Stimulated activated naive CD8-positive, alpha-beta T cell treated with anti-CD3 and anti-CD28 coated beads, Interleukin-15, Interleukin-2, amounts not matched to agents 100 ng/mL and 50 ng/mL, for 24 hours (primary cell): ENCODE results near the gene AHI1.
A peak's percentile ranks its signal among the peaks of the same experiment; 100 is the strongest.

ENCODE experiments used
- H3K27ac Mint-ChIP-seq: one replicate; pipeline ENCODE4 v1.8.0; 2021; ENCODE audit warnings: mild to moderate bottlenecking, mixed read lengths
- H3K27me3 Mint-ChIP-seq: one replicate; pipeline ENCODE4 v1.8.0; 2021; ENCODE audit warnings: mixed read lengths
- H3K36me3 Mint-ChIP-seq: one replicate; pipeline ENCODE4 v1.8.0; 2021; ENCODE audit warnings: low read depth, mixed read lengths
- H3K4me1 Mint-ChIP-seq: one replicate; pipeline ENCODE4 v1.8.0; 2021; ENCODE audit warnings: low read depth, mixed read lengths
- H3K4me3 Mint-ChIP-seq: one replicate; pipeline ENCODE4 v1.8.0; 2021; ENCODE audit warnings: mild to moderate bottlenecking, mixed read lengths
- H3K9me3 Mint-ChIP-seq: one replicate; pipeline ENCODE4 v1.8.0; 2021; ENCODE audit warnings: mixed read lengths

AHI1 gene

GRCh38 chr6:135522965-135523692 lies 25.6 kb upstream of the AHI1 start:
- H3K9me3 Mint-ChIP-seq, result peaks cover 4% of the 10 kb centered on the region
- no peak overlapping the region for H3K4me3 Mint-ChIP-seq
- H3K27ac Mint-ChIP-seq, result no peak overlapping the region
- H3K36me3 Mint-ChIP-seq, result no peaks in the 10 kb centered on the region
- H3K4me1 Mint-ChIP-seq, result no peaks in the 10 kb centered on the region
- H3K27me3 Mint-ChIP-seq, result peaks cover 3% of the 10 kb centered on the region

- Mint-ChIP-seq H3K27ac (no peak overlapping the region), H3K9me3 (peaks cover 4% of the 10 kb centered on the region), H3K27me3 (peaks cover 3% of the 10 kb centered on the region), H3K4me3 (no peak overlapping the region), H3K4me1 (no peaks in the 10 kb centered on the region), H3K36me3 (no peaks in the 10 kb centered on the region)
Observed at GRCh38 chr6:135521431-135521830, 23.9 kb upstream of the AHI1 start.

GRCh38 chr6:135520781-135521180 lies 23.2 kb upstream of the AHI1 start:
- no peaks in the 10 kb centered on the region for H3K36me3 Mint-ChIP-seq
- H3K27ac Mint-ChIP-seq, result no peak overlapping the region
- no peaks in the 10 kb centered on the region for H3K4me1 Mint-ChIP-seq
- peaks cover 3% of the 10 kb centered on the region for H3K27me3 Mint-ChIP-seq
- no peak overlapping the region for H3K4me3 Mint-ChIP-seq
- peaks cover 4% of the 10 kb centered on the region for H3K9me3 Mint-ChIP-seq

GRCh38 chr6:135519348-135519747 lies 21.8 kb upstream of the AHI1 start:
- Mint-ChIP-seq H3K4me3 (no peak overlapping the region), H3K9me3 (peaks cover 4% of the 10 kb centered on the region), H3K27me3 (peaks cover 3% of the 10 kb centered on the region), H3K36me3 (no peaks in the 10 kb centered on the region), H3K27ac (no peak overlapping the region), H3K4me1 (no peaks in the 10 kb centered on the region)

GRCh38 chr6:135517527-135517926 lies 20.0 kb upstream of the AHI1 start:
- no peaks in the 10 kb centered on the region for H3K36me3 Mint-ChIP-seq
- no peak overlapping the region for H3K4me3 Mint-ChIP-seq
- no peaks in the 10 kb centered on the region for H3K4me1 Mint-ChIP-seq
- no peak overlapping the region for H3K27ac Mint-ChIP-seq
- H3K27me3 Mint-ChIP-seq, result peaks cover 3% of the 10 kb centered on the region
- peaks cover 8% of the 10 kb centered on the region for H3K9me3 Mint-ChIP-seq

- Mint-ChIP-seq H3K27ac (no peak overlapping the region), H3K9me3 (peaks cover 8% of the 10 kb centered on the region), H3K4me3 (no peak overlapping the region), H3K4me1 (no peaks in the 10 kb centered on the region), H3K27me3 (peaks cover 3% of the 10 kb centered on the region), H3K36me3 (no peaks in the 10 kb centered on the region)
Observed at GRCh38 chr6:135514706-135515105, 17.2 kb upstream of the AHI1 start.

GRCh38 chr6:135506270-135506997 lies 8.9 kb upstream of the AHI1 start:
- Mint-ChIP-seq H3K27ac (peak overlapping the region; percentile 41), H3K27me3 (no peaks in the 10 kb centered on the region), H3K4me1 (peaks cover 21% of the 10 kb centered on the region), H3K4me3 (peak overlapping the region; percentile 5), H3K9me3 (no peaks in the 10 kb centered on the region), H3K36me3 (no peaks in the 10 kb centered on the region)

GRCh38 chr6:135505648-135506047 lies 8.1 kb upstream of the AHI1 start:
- Mint-ChIP-seq H3K36me3 (no peaks in the 10 kb centered on the region), H3K27me3 (no peaks in the 10 kb centered on the region), H3K9me3 (no peaks in the 10 kb centered on the region), H3K27ac (peak overlapping the region; percentile 3), H3K4me1 (peaks cover 21% of the 10 kb centered on the region), H3K4me3 (no peak overlapping the region)

GRCh38 chr6:135505222-135505621 lies 7.7 kb upstream of the AHI1 start:
- H3K27ac Mint-ChIP-seq, result peak overlapping the region; percentile 21
- H3K9me3 Mint-ChIP-seq, result no peaks in the 10 kb centered on the region
- H3K4me1 Mint-ChIP-seq, result peaks cover 21% of the 10 kb centered on the region
- no peak overlapping the region for H3K4me3 Mint-ChIP-seq
- no peaks in the 10 kb centered on the region for H3K27me3 Mint-ChIP-seq
- no peaks in the 10 kb centered on the region for H3K36me3 Mint-ChIP-seq

GRCh38 chr6:135504734-135505133 lies 7.2 kb upstream of the AHI1 start:
- H3K27ac Mint-ChIP-seq, result peak overlapping the region; percentile 21
- no peak overlapping the region for H3K4me3 Mint-ChIP-seq
- H3K36me3 Mint-ChIP-seq, result no peaks in the 10 kb centered on the region
- peaks cover 21% of the 10 kb centered on the region for H3K4me1 Mint-ChIP-seq
- no peaks in the 10 kb centered on the region for H3K9me3 Mint-ChIP-seq
- no peaks in the 10 kb centered on the region for H3K27me3 Mint-ChIP-seq

GRCh38 chr6:135503703-135504475 lies 6.3 kb upstream of the AHI1 start:
- Mint-ChIP-seq H3K36me3 (no peaks in the 10 kb centered on the region), H3K27me3 (no peaks in the 10 kb centered on the region), H3K27ac (no peak overlapping the region), H3K4me3 (no peak overlapping the region), H3K4me1 (peaks cover 21% of the 10 kb centered on the region), H3K9me3 (no peaks in the 10 kb centered on the region)

GRCh38 chr6:135499441-135500340 lies 2.2 kb upstream of the AHI1 start:
- H3K4me1 Mint-ChIP-seq, result peaks cover 22% of the 10 kb centered on the region
- peaks cover 16% of the 10 kb centered on the region for H3K36me3 Mint-ChIP-seq
- H3K27me3 Mint-ChIP-seq, result no peaks in the 10 kb centered on the region
- H3K27ac Mint-ChIP-seq, result no peak overlapping the region
- H3K9me3 Mint-ChIP-seq, result no peaks in the 10 kb centered on the region
- H3K4me3 Mint-ChIP-seq, result no peak overlapping the region

GRCh38 chr6:135498185-135498841 lies 773 bp upstream of the AHI1 start:
- H3K9me3 Mint-ChIP-seq, result no peaks in the 10 kb centered on the region
- no peak overlapping the region for H3K27ac Mint-ChIP-seq
- H3K27me3 Mint-ChIP-seq, result no peaks in the 10 kb centered on the region
- H3K36me3 Mint-ChIP-seq, result peaks cover 28% of the 10 kb centered on the region
- no peak overlapping the region for H3K4me3 Mint-ChIP-seq
- H3K4me1 Mint-ChIP-seq, result peaks cover 25% of the 10 kb centered on the region
